ENCODE results near the gene SLCO6A1.

- TF ChIP-seq CTCF (conservative IDR thresholded peaks at IDR 0.05; ENCODE audit: low read depth, low read length): no peak
- no peak for TF ChIP-seq EZH2phosphoT487 (IDR thresholded peaks at IDR 0.05; ENCODE audit: borderline replicate concordance, low read length)
- no peak for TF ChIP-seq EZH2 (IDR thresholded peaks at IDR 0.05; ENCODE audit: low read length, unreplicated experiment)
Measured at GRCh38 chr5:102433473-102433872, 65.3 kb downstream of the SLCO6A1 start.
